NCI-H2107 (cell line): Measurements from ENCODE around the gene RBM33.

Experiments used
- DNase-seq: peaks from one replicate; lab custom pipeline; 2025; lab: John Stamatoyannopoulos, UW

RBM33 gene

GRCh38 chr7:155776606-155777005 is 132.1 kb downstream of the RBM33 start:
- no peak for DNase-seq

- DNase-seq = no peak
These were observed 133.9 kb downstream of the RBM33 start for GRCh38 chr7:155778349-155778748.

GRCh38 chr7:155780884-155781283 is 136.4 kb downstream of the RBM33 start:
- no peak for DNase-seq

- no peak for DNase-seq
These were observed 137.0 kb downstream of the RBM33 start for GRCh38 chr7:155781433-155781832.

GRCh38 chr7:155782466-155782865 is 138.0 kb downstream of the RBM33 start:
- DNase-seq = no peak

- no peak for DNase-seq
These were observed 141.1 kb downstream of the RBM33 start for GRCh38 chr7:155785536-155785935.

GRCh38 chr7:155786491-155786890 is 142.0 kb downstream of the RBM33 start:
- DNase-seq = no peak

- DNase-seq = no peak
These were observed 142.8 kb downstream of the RBM33 start for GRCh38 chr7:155787171-155787851.

GRCh38 chr7:155788616-155789000 is 144.1 kb downstream of the RBM33 start:
- no peak for DNase-seq

GRCh38 chr7:155789001-155789725 is 144.7 kb downstream of the RBM33 start:
- no peak for DNase-seq

GRCh38 chr7:155790666-155791065 is 146.2 kb downstream of the RBM33 start:
- no peak for DNase-seq

GRCh38 chr7:155791214-155791737 is 146.8 kb downstream of the RBM33 start:
- no peak for DNase-seq

- no peak for DNase-seq
These were observed 147.4 kb downstream of the RBM33 start for GRCh38 chr7:155791836-155792235.

GRCh38 chr7:155792315-155792960 is 148.0 kb downstream of the RBM33 start:
- DNase-seq = no peak

- DNase-seq = no peak
These were observed 148.6 kb downstream of the RBM33 start for GRCh38 chr7:155792999-155793560.

- no peak for DNase-seq
These were observed 149.3 kb downstream of the RBM33 start for GRCh38 chr7:155793720-155794119.

GRCh38 chr7:155794196-155794595 is 149.7 kb downstream of the RBM33 start:
- no peak for DNase-seq

- DNase-seq = no peak
These were observed 150.9 kb downstream of the RBM33 start for GRCh38 chr7:155795401-155795800.

- DNase-seq = no peak
These were observed 151.5 kb downstream of the RBM33 start for GRCh38 chr7:155795951-155796350.

- no peak for DNase-seq
These were observed 152.2 kb downstream of the RBM33 start for GRCh38 chr7:155796381-155797261.
